C4-2B (cell line): ENCODE results near the gene FAM184B.

Source experiments
- CTCF ChIP-seq: fragments of 450-650 bp; conservative IDR thresholded peaks from 2 replicates; pipeline ENCODE4 v1.5.1; 2017; ENCODE audit warnings: mild to moderate bottlenecking
- ZFX ChIP-seq: fragments of 450-650 bp; IDR thresholded peaks from 2 replicates; pipeline ENCODE4 v1.6.1; 2017

- TF ChIP-seq CTCF (no peak), ZFX (no peak)
Observed at GRCh38 chr4:17761062-17761461, 20.4 kb downstream of the FAM184B start.
